IPS DF 4.7 (cell line): ENCODE data around the gene RAVER2.
"Not testable (repeated sequence)": the region's sequence is repeated elsewhere in the genome, so short reads cannot be mapped to it uniquely, and the experiment has no call there.

Source experiments
- DNase-seq: peaks from one replicate; pipeline ENCODE4 v3.0.0-alpha.2; 2013; ENCODE audit warnings: low spot score; ENCODE audit errors: extremely low read depth

Gene RAVER2

DNA sequence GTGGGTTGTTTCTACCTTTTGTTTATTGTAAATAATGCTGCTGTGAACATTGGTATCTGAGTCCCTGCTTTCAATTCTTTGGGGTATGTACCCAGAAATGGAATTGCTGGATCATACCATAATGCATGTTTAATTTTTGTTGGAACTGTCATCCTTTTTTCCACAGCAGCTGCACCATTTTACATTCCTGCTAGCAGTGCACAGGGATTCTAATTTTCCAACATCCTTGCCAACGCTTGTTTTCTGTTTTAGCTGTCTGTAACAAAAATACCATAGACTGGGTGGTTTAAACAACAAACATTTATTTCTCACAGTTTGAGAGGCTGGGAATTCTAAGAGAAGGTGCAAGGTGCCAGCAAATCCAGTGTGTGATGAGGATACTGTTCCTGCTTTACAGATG lies 65.1 kb downstream of the RAVER2 start:
- no peak for DNase-seq

- no peak for DNase-seq
These were observed 66.3 kb downstream of the RAVER2 start for GRCh38 chr1:64811131-64811530.

- no peak for DNase-seq
These were observed 69.6 kb downstream of the RAVER2 start for GRCh38 chr1:64814427-64814826.

- not testable (repeated sequence) for DNase-seq
These were observed 72.5 kb downstream of the RAVER2 start for GRCh38 chr1:64817364-64817763.

DNA sequence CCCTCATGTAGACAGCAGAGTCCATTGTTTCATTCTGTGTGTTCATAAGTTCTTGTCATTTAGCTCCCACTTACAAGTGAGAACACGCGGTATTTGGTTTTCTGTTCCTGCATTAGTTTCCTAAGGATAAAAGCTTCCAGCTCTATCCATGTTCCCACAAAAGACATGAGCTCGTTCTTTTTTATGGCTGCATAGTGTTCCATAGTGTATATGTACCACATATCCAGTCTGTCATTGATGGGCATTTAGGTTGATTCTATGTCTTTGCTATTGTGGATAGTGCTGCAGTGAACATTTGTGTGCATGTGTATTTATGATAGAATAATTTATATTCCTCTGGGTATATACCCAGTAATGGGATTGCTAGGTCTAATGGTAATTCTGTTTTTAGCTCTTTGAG lies 75.7 kb downstream of the RAVER2 start:
- not testable (repeated sequence) for DNase-seq

DNA sequence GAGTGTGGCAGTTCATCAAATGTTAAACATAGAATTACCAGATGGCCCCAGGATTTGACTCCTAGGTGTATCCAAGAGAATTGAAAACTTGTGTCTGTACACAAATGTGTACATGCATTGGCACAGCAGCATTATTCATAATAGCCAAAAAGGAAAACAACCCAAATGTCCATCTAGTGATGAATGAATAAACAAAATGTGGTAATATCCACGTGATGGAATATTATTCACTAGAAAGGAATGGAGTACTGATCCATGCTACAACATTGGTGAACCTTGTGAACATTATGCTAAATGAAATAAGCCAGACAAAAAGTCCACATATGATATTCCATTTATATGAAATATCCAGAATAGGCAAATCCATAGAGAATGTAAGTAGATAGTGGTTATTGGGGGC lies 77.7 kb downstream of the RAVER2 start:
- no peak for DNase-seq

DNA sequence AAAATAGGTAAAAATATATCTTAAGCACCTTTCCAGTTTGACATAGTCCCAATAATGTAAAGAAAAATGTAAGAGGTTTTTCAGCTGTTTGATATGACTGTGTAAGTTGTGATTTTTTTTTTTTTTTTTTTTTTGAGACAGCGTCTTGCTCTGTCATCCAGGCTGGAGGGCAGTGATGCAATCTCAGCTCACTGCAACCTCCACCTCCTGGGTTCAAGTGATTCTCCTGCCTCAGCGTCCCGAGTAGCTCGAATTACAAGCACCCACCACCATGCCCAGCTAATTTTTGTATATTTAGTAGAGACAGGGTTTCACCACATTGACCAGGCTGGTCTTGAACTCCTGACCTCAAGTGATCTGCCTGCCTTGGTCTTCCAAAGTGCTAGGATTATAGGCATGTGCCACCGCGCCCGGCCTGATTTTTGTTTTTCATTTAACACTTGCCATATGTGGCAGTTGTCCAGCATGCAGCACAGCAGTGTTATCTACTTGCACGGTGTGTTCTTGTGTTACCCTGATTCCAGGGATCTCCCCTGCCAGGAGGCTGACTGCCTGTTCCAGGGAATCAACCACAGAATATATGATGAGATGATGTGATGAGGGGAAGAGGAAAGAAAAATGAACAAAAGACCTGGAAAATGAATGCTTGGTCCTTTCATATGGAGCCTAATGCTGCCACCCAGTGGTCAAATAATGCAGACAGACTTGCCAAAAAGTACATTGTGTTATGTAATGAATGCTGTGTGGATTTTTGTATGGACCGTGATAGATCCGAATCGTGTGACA lies 79.0 kb downstream of the RAVER2 start:
- DNase-seq: peak; percentile 76

DNA sequence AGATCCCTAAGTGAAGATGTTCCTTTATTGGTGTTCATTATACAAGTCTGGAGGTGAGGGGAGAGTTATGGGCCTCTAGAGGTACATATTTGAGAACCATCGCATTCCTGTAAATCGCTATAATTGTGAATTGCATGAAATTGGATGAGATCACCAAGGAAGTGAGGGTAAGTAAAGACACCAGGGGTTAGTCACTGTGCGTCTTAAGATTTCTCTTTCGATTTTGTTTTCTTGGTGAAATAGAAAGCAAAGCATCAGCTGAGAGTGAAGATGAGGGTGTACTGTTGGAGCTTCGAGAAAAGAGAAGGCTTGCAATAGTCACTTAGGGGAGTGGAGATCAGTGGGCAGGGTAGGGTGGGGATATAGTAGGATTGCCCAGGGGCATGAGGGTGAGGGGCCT lies 82.1 kb downstream of the RAVER2 start:
- no peak for DNase-seq

DNA sequence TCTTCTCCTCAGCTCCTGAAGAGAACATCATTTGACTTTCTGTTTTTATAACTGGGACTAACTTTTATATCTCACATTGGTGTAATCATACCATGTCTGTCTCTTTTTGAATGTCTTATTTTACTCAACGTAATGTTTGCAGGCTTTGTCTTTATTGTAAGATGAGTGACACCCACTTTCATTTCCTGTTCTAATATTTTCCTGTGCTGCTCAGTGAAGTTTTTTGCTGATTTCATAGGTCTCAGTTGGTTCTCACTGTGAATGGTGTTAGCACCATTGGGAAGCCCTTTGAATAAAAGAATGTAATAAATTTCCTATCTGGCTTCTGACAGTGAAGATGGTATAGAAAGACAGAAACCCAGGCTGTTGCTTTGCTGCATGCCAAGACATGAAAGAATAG lies 84.0 kb downstream of the RAVER2 start:
- no peak for DNase-seq

DNA sequence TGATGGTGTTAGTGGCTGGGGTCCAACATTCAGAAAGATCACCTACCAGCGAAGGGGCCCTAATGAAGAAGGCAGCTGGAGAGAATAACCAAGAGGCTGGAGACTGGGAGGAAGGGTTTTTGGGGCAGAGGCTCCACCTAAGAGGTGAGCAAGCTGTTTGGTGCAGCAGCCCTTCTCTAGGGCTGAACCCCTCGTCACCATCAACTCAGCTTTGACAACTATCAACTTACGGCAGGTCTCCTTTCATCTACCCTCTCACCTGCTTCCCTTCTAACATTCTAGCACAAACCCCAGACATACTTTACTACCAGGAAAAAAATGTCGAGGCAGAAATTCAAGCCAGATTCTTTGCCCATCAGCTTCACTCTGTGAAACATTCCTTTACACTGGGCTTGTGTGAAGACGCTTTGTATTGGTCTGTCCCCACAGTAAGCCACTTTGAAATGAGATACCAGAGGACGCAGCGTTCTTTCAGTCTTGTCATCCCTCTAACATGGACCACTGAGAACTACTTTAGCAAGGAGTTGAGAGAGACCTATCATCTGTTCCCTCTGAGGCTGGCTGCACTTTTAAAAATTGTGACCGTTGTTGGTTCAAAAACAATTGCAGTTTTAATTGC lies 84.6 kb downstream of the RAVER2 start:
- no peak for DNase-seq

DNA sequence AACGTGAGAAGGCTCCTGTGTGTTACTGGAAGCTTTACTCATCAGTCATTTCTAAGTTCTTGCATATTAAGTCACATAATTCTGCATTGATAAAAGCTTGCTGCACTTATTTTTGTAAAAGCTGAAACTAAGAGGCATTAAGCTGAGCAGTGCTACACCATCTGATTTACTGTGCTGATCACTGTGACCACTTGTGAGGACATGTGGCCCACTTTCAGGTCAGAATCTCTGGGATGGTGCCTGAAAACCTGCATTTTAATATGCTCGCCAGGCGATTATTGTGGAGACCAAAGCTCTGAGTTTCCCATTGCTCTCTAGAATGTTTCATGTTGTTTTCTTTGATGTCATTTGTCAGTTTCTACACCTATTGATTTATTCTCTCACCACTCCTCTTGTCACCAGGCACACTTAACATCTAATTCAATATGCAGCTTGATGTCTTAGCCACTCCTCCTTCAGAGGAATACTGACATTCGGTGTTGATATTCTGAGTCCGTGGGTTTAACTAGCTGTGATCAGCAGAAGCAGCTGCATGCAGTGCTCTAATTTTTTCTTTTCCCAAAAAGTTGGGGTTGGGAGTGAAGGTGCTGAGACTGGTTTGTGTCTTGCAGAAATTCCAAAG lies 85.3 kb downstream of the RAVER2 start:
- no peak for DNase-seq

DNA sequence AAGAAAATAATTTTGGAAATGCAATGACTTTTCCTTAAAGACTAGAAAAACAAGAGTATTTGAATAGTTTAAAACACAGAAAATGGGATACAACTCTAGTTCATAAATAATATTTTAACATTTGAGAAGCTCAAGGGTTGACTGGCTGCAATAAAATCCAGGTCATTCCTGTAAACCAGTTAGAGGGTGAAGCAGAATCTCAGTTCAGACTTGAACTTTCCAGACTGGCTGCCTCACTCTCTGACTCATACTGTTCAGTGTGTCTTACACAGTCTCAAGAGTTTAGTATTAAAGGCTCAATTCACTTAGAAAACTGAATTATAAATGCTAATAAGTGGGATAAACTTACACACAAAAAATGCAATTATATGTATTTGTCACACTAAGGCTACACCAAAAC lies 89.9 kb downstream of the RAVER2 start:
- DNase-seq: no peak

DNA sequence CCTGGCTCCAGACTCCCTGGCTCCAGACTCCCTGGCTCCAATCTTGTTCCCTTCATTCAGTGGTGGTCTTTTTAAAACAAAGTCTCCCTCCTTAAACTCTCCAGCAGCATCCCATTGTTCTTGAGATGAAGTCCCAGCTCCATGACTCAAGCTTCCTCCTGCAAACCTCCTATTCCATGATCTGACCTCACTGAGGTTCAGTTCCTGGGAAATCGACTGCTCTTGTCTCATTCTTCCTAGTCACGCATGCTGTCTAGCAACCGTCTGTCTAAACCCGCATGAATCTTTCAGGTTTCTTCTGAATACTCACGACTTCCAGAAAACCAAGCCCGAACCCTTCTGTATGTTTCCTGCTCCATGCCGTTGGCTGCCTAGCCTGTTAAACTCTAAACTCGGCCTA lies 91.9 kb downstream of the RAVER2 start:
- no peak for DNase-seq

- DNase-seq: no peak
These were observed 93.6 kb downstream of the RAVER2 start for GRCh38 chr1:64838486-64838885.

GRCh38 chr1:64839261-64839660 lies 94.4 kb downstream of the RAVER2 start:
- DNase-seq: no peak

GRCh38 chr1:64839732-64840405 lies 95.0 kb downstream of the RAVER2 start:
- DNase-seq: no peak

- DNase-seq: no peak
These were observed 96.6 kb downstream of the RAVER2 start for GRCh38 chr1:64841330-64842065.

DNA sequence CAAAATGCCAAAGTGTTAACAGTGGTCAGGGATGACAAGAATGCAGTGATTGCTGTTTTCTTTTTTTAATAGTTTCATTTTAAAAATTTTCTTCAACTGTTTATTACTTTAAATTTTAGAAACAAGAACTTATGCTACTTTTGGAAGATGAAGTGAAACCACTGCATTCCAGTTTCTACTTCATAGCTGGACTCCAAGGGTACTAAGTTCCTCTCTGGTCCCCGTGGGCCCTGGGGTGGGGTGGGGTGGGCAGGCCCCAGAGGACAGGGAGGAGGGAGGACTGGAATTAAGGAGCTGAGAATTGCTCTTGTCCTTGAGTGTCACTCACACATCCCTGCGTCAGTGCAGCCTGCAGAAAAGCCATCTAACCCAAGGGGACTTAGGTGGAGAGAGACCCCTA lies 97.3 kb downstream of the RAVER2 start:
- no peak for DNase-seq

DNA sequence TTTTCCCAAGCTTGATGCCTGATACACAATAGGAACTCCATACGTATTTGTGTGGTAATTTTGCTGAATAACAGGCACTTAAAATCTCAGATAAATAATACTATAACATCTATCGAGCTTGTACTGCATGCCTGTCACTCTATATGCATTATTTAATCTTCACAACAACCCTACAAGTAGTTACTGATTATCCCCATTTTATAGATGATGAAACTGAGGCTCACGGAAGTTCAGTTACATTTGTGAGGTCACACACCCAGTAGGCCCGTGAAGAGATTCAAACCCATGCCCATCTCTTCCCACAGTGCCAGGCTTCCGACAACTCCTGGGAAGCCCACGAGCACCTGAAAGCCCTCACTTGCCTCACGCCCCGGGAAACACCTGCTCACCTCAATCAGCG lies 98.8 kb downstream of the RAVER2 start:
- no peak for DNase-seq

DNA sequence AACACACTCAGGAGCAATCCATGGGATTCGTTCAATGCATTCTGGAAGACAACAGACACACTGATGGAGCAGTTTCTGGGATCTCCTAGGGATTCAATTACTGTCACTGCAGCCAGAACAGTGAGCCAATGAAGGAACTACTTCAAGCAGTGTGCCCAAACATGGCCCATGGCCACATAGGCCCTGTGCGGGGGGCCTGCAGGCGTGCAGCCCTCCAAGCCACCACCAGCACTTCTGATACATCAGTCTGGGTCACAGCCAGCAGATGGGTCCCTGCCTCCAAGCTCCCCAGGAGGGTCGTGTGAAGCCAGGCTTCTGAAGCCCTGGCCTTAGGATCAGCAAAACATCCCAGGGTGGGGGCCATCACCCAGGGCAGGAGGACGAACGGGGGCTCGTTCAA lies 99.3 kb downstream of the RAVER2 start:
- no peak for DNase-seq

- no peak for DNase-seq
These were observed 99.7 kb downstream of the RAVER2 start for GRCh38 chr1:64844609-64845008.
